Keratinocyte (primary cell): ENCODE results near the gene BANK1. TPM values are rescaled to one million over a fixed set of nuclear protein-coding genes. Genes with fewer than 3 reads are reported as not detected.

Experiments used
- DNase-seq: peaks from one replicate; pipeline ENCODE4 v3.0.0-alpha.2; 2011; ENCODE audit warnings: low read depth, missing footprints, low spot score
- FAIRE-seq: peaks from 2 replicates; lab custom pipeline; 2011; peaks lifted over from hg19 to GRCh38; lab: Jason Lieb, UNC
- H2AFZ ChIP-seq: 2 replicates; pipeline ENCODE4 v1.6.0; 2012; ENCODE audit warnings: low read length, control low read depth, inconsistent platforms; ENCODE audit not compliant: control insufficient read depth
- H3K27ac ChIP-seq: 2 replicates; pipeline ENCODE4 v1.5.1; 2011; ENCODE audit warnings: low read length; ENCODE audit not compliant: control insufficient read depth, insufficient read depth
- H3K27me3 ChIP-seq: 3 replicates; pipeline ENCODE4 v1.6.0; 2011; ENCODE audit warnings: low read length; ENCODE audit not compliant: control insufficient read depth, insufficient read depth; ENCODE audit errors: extremely low read depth
- H3K36me3 ChIP-seq, 2 experiments: 2 replicates in 1 of 2; 3 replicates in 1 of 2; pipeline ENCODE4 v1.5.1; 2011; ENCODE audit warnings: low read length in 2 of 2, mild to moderate bottlenecking in 1 of 2; ENCODE audit not compliant: control insufficient read depth in 2 of 2, insufficient read depth in 2 of 2; ENCODE audit errors: extremely low read depth in 1 of 2
- H3K4me1 ChIP-seq: 3 replicates; pipeline ENCODE4 v1.5.1; 2011; ENCODE audit warnings: low read length; ENCODE audit not compliant: control insufficient read depth, insufficient read depth; ENCODE audit errors: extremely low read depth
- H3K4me2 ChIP-seq: 3 replicates; pipeline ENCODE4 v1.6.0; 2011; ENCODE audit warnings: low read depth, low read length; ENCODE audit not compliant: control insufficient read depth, insufficient read depth; ENCODE audit errors: extremely low read depth
- H3K4me3 ChIP-seq, 3 experiments: fragments of 200-600 bp in 1 of 3; sonication (generic) in 1 of 3; 2 replicates in 2 of 3; 3 replicates in 1 of 3; pipeline ENCODE4 v1.5.1; 2011 to 2016; ENCODE audit warnings: low read length in 3 of 3, mild to moderate bottlenecking in 3 of 3, control low read depth in 2 of 3, inconsistent platforms in 1 of 3, low read depth in 1 of 3, mixed read lengths in 1 of 3, mixed run types in 1 of 3, moderate library complexity in 1 of 3; ENCODE audit not compliant: control insufficient read depth in 2 of 3, insufficient read depth in 2 of 3; ENCODE audit errors: extremely low read depth in 1 of 3
- H3K79me2 ChIP-seq: 2 replicates; pipeline ENCODE4 v1.6.0; 2012; ENCODE audit warnings: low read length; ENCODE audit not compliant: control insufficient read depth, insufficient read depth
- H3K9ac ChIP-seq: 3 replicates; pipeline ENCODE4 v1.6.0; 2011; ENCODE audit warnings: low read length; ENCODE audit not compliant: control insufficient read depth, insufficient read depth; ENCODE audit errors: extremely low read depth
- H3K9me1 ChIP-seq: 3 replicates; pipeline ENCODE4 v1.6.0; 2011; ENCODE audit warnings: low read length; ENCODE audit not compliant: control insufficient read depth, insufficient read depth; ENCODE audit errors: extremely low read depth
- H3K9me3 ChIP-seq: 2 replicates; pipeline ENCODE4 v1.5.1; 2012; ENCODE audit warnings: low read depth, low read length; ENCODE audit not compliant: control insufficient read depth
- H4K20me1 ChIP-seq: 3 replicates; pipeline ENCODE4 v1.6.0; 2011; ENCODE audit warnings: low read length; ENCODE audit not compliant: control insufficient read depth, insufficient read depth; ENCODE audit errors: extremely low read depth
- CTCF ChIP-seq, 3 experiments: IDR thresholded peaks in 1 of 3; conservative IDR thresholded peaks in 1 of 3; optimal IDR thresholded peaks in 1 of 3; 2 replicates in 2 of 3; 3 replicates in 1 of 3; pipeline versions ENCODE3 to v1.5.1; 2011; ENCODE audit warnings: low read length in 3 of 3, mild to moderate bottlenecking in 3 of 3, moderate library complexity in 2 of 3, control low read depth in 1 of 3, inconsistent platforms in 1 of 3; ENCODE audit not compliant: insufficient read depth in 2 of 3; ENCODE audit errors: extremely low read depth in 1 of 3
- EZH2 ChIP-seq: IDR thresholded peaks from one replicate; pipeline ENCODE4 v1.6.1; 2012; ENCODE audit warnings: inconsistent platforms, mild to moderate bottlenecking, low read length, moderate library complexity
- dilution Hi-C: fragments of 300-500 bp; cut with MboI; formaldehyde crosslinking; loops from one replicate; pipeline ENCODE4 v1.7.0; 2020; ENCODE audit warnings: low sequenced_read_pairs; ENCODE audit not compliant: extremely low pct_ligation_motif_present
- polyA plus RNA-seq, 5 experiments: library from polyadenylated mRNA; depleted of rRNA in 3 of 5; stranded (reverse) in 3 of 5; stranded (forward) in 1 of 5; unstranded in 1 of 5; fragments of >200 nt; gene quantifications; 1 replicate in 1 of 5; 2 replicates in 3 of 5; 3 replicates in 1 of 5; pipeline versions ENCODE4 v1.2.1 to v1.2.3, GENCODE V29; 2011 to 2012; ENCODE audit warnings: missing spikeins in 2 of 5, low read depth in 1 of 5, low replicate concordance in 1 of 5

Gene BANK1
- polyA plus RNA-seq, 1 donor (not counting 4 experiments of a cell fraction or from before 2014, with no cell fraction given) = 0.25 TPM

DNA sequence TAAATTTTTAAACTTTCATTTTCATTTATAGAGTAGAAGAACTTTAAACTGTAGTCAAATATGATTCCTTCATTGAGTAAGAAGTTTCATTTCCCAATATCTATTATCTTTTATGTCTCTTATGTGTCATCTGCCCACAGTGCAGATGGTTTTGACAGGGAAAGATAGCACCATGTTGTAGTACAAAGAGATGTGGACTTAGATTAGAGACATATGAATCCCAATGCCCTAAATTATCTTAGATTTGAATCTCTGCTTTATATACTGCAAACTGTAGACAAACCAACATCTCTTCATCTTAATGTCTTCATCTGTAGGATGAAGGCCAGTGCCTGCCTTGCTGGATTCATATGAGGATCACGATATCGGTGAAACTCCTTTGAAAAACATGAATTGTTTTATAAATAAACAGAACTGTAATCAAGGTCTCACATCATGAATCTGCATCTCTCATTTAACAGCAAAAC is 217.5 kb downstream of the BANK1 start:
- H3K9me1 ChIP-seq = no peaks in the 10 kb centered on the region
- H3K4me3 ChIP-seq = no peak overlapping the region
- H3K27me3 ChIP-seq = no peaks in the 10 kb centered on the region
- H3K79me2 ChIP-seq = no peaks in the 10 kb centered on the region
- H3K27ac ChIP-seq = no peak overlapping the region
- TF ChIP-seq EZH2 (no peak), CTCF (optimal IDR thresholded peaks at IDR 0.05 in 1 of 3, IDR thresholded peaks at IDR 0.05 in 1 of 3, conservative IDR thresholded peaks at IDR 0.05 in 1 of 3; ENCODE audit: extremely low read depth in 1 of 3, insufficient read depth in 2 of 3, low read length in 3 of 3) (no peak)
- H4K20me1 ChIP-seq = no peaks in the 10 kb centered on the region
- FAIRE-seq = no peak
- H3K4me1 ChIP-seq = no peaks in the 10 kb centered on the region
- dilution Hi-C loops = no loop called here
- H3K36me3 ChIP-seq = no peaks in the 10 kb centered on the region
- H3K4me2 ChIP-seq = no peak overlapping the region
- DNase-seq = no peak
- no peaks in the 10 kb centered on the region for H3K9me3 ChIP-seq
- no peak overlapping the region for H2AFZ ChIP-seq
- no peak overlapping the region for H3K9ac ChIP-seq

DNA sequence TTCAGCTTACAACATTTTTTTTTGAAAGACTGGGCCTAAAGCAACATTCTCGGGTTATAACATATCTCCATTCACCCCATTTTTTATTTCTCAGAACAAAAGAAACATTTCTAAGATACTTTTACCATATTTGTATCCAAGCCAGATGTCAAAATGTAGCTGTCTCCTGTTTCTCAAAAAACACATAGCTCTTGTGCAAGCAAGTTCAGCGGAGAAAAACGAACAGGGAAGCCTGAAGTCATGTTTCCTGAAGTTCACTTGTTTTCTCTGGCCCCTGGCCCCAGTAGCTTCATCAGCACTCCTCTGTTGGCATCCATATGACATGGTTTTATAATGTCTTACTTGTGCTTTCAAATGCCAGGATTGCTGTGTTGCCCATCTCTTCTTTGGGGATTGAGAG is 218.2 kb downstream of the BANK1 start:
- no peak for DNase-seq
- H3K9me3 ChIP-seq = no peaks in the 10 kb centered on the region

More for the DNA sequence above, 218.2 kb downstream of the BANK1 start:
- no peaks in the 10 kb centered on the region for H3K9me1 ChIP-seq
- H3K9ac ChIP-seq = no peak overlapping the region
- TF ChIP-seq EZH2 (no peak), CTCF (optimal IDR thresholded peaks at IDR 0.05 in 1 of 3, IDR thresholded peaks at IDR 0.05 in 1 of 3, conservative IDR thresholded peaks at IDR 0.05 in 1 of 3; ENCODE audit: extremely low read depth in 1 of 3, insufficient read depth in 2 of 3, low read length in 3 of 3) (no peak)
- dilution Hi-C loops = no loop called here
- H3K36me3 ChIP-seq = no peaks in the 10 kb centered on the region
- no peak overlapping the region for H3K4me3 ChIP-seq
- no peaks in the 10 kb centered on the region for H3K27me3 ChIP-seq
- H3K4me2 ChIP-seq = no peak overlapping the region
- H4K20me1 ChIP-seq = no peaks in the 10 kb centered on the region
- H2AFZ ChIP-seq = no peak overlapping the region
- no peak overlapping the region for H3K27ac ChIP-seq
- no peaks in the 10 kb centered on the region for H3K4me1 ChIP-seq
- no peak for FAIRE-seq
- no peaks in the 10 kb centered on the region for H3K79me2 ChIP-seq
